Stimulated activated CD4-positive, alpha-beta T cell treated with anti-CD3 and anti-CD28 coated beads, Interleukin-1b, Interleukin-23, amount 100 ng/mL, for 1 hour (primary cell): ENCODE data around the gene LRRC55.

Source experiments
- DNase-seq, 2 donors: peaks; one replicate each; pipeline ENCODE4 v3.0.0-alpha.2; 2020; ENCODE audit warnings: low read depth in 2 of 2

The LRRC55 gene

GRCh38 chr11:57202281-57202680, 20.5 kb downstream of the LRRC55 start:
- no peak for DNase-seq

DNA sequence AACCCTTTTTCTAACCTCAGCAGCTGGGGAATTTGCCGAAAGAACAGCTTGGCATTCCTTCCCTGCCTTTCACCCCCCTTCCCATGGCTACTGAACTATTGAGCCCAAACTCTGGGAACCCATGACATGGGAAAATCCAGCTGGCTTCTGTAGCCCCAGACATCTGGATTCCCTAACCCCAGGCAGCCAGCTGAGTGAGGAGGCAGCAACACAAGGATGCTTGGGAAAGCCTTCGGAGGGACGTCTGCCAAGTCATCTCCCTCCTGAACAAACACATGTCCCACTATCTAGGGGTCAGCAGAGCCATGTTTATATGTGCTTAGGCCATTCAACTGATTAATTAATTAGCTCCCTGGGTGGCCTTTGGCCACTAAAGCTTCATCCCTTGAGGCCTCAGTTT, 21.6 kb downstream of the LRRC55 start:
- no peak for DNase-seq

- DNase-seq: no peak
Observed at GRCh38 chr11:57203882-57204480, 22.2 kb downstream of the LRRC55 start.

DNA sequence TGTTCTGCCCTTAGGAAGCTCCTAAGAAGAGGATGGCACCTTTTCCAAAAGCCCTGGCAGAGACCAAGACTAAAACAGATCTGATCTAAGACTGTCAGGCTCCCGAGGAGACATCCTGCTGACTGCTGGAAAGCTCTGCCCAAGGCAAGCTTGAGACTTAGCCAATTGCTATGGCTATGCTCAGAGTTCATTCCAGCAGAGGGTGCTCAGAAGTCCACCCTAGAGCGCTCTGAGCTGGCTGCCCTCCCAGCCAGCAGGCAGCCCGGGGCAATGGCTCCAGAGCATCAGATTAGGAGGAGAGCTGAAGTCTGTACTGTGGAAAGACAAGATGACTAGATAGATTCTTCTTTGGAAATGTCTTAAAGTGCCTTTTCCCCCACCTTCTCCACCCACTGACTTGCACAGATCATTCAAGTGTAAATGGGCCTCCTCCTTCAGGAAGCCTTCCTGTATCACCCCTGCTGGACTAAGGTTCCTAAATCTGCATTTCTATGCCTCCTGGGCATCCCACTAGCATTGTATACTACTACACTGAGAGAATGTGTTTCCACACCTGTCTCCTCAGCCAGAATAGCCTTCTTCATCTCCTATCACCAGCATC, 23.4 kb downstream of the LRRC55 start:
- DNase-seq: no peak

GRCh38 chr11:57207168-57207567, 25.4 kb downstream of the LRRC55 start:
- DNase-seq: no peak

DNA sequence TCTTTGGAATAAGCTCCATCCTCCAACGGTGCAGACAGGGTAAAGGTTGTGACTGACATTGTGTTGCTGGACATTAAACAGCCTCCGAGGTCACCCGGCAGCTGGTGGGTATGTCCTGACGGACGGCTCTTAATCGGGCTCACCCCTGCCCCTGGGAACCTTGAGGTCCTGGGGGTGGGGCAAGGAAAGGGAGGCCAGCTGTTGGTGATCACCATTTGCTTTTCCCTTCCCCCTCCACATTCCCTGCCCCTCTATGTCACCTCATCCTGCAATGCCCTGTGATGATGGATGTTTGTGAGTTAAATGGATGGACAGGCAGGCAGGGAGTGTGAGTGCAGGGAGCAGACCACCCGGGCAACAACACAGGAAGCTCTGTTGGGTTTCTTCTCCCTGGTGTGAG, 29.0 kb downstream of the LRRC55 start:
- DNase-seq: no peak

GRCh38 chr11:57213342-57214097, 31.8 kb downstream of the LRRC55 start:
- no peak for DNase-seq

- no peak for DNase-seq
Observed at GRCh38 chr11:57214098-57214417, 32.3 kb downstream of the LRRC55 start.

GRCh38 chr11:57214494-57214893, 32.7 kb downstream of the LRRC55 start:
- DNase-seq: no peak

GRCh38 chr11:57216463-57216862, 34.7 kb downstream of the LRRC55 start:
- no peak for DNase-seq

GRCh38 chr11:57217053-57217452, 35.3 kb downstream of the LRRC55 start:
- DNase-seq: no peak

- DNase-seq: no peak
Observed at GRCh38 chr11:57219021-57219627, 37.4 kb downstream of the LRRC55 start.

- DNase-seq: no peak
Observed at GRCh38 chr11:57222239-57222638, 40.5 kb downstream of the LRRC55 start.

DNA sequence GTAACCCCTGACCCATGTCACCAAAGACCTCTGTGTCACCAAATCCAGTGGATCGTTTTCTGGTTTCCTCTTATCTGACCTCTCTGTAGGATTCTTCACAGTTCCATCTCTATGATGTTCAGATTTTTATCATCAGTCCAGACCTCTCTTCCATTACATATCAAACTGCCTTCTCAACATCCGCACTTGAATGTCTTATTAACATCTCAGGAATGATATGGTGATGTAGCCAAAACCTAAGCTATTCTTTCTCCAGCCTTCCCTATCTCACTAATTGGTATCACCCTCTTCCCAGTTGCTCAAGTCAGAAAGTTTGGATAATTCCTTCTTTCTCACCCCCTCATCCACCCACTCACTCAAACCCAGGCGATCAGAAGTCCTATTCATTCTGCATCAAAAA, 41.8 kb downstream of the LRRC55 start:
- DNase-seq: no peak

DNA sequence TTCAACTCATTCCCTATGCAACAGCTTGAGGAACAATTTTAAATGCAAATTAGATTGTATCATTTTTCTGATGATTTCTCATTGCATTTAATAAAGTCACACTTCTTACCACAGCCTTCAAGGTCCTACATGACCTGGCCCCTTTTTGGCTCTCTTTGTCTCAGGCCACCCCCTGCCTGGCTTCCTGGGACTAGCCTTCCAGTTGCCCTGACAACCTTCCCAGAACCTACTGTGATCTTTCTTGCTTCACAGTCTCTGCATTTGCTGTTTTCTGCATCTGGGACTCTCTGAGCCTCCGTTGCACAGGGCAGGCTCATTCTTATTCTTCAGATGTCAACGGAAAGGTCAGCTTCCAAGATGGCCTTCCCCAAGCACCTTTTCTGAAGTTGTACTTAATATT, 42.4 kb downstream of the LRRC55 start:
- no peak for DNase-seq

GRCh38 chr11:57224537-57224936, 42.8 kb downstream of the LRRC55 start:
- DNase-seq: no peak

- no peak for DNase-seq
Observed at GRCh38 chr11:57228600-57228999, 46.8 kb downstream of the LRRC55 start.

- no peak for DNase-seq
Observed at GRCh38 chr11:57230316-57230715, 48.6 kb downstream of the LRRC55 start.

GRCh38 chr11:57230791-57231538, 49.2 kb downstream of the LRRC55 start:
- no peak for DNase-seq

DNA sequence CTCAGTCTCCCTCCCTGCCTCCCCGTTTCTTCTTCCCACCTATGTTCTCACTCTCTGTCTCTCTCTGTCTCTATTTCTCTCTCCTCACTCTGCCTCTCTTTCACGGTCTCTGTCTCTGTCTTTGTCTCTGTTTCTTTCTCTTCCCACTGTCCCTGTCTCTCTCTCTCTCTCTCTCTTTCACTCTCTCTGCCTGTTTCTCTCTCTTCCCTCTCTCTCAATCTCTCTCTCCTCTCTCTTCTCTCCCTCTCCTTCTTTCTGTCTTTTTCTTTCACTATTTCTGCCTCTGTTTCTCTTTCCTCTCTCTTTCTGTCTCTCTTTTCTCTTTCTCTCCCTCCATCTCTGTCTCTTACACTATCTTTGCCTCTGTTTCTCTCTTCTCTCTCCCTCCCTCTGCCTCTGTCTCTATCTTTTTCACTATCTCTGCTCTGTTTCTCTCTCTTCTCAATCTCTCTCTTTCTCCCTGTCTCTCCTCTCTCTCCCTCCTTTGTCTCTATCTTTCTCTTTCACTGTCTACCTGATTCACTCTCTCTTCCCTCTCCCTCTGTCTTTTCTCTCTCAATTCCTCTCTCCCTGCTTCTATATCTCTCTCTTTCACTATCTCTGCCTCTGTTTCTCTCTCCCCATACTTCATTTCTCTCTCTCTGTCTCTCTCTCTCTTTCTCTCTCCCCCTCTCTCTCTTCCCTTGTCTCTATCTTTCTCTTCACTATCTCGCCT, 49.9 kb downstream of the LRRC55 start:
- no peak for DNase-seq

DNA sequence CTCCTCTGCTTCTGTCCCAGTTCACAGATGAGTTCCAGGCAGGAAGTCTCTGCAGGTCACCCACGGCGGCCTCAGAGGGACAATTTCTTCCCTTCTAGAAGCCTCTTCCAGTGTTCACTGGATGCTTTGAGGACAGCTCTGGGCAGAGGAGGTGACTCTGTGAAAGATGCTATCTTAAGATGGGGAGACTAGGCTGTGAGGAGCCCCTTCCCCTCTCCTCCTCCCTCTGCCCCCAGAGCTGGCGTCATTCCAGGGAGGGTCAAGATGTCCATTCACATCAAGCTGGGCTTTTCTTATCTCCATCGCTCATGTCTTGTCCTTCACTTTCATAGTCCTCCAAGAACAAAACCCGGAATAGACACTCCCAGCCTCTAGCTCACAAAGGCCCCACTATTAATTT, 51.9 kb downstream of the LRRC55 start:
- DNase-seq: no peak
